SU-DHL-6 (cell line): ENCODE measurements around the gene NFIX.

Experiments
- CTCF ChIP-seq: fragments of 200-600 bp; sonication (generic); IDR thresholded peaks from one replicate; pipeline ENCODE4 v1.5.1; 2017; ENCODE audit warnings: antibody characterized with exemption, mild to moderate bottlenecking, low read length, moderate library complexity; ENCODE audit not compliant: insufficient read depth, poor library complexity, severe bottlenecking
- EZH2phosphoT487 ChIP-seq: fragments of 200-600 bp; sonication (generic), shearing (Covaris generic); conservative IDR thresholded peaks from 2 replicates; pipeline ENCODE4 v1.6.1; 2018; ENCODE audit warnings: mild to moderate bottlenecking, antibody characterized with exemption, low read length, moderate library complexity, mixed read lengths

GRCh38 chr19:13047374-13047773, 52.1 kb downstream of the NFIX start:
- TF ChIP-seq CTCF (no peak), EZH2phosphoT487 (no peak)
